Fibroblast of skin of right quadriceps (primary cell): ENCODE measurements around the gene PHF11.
A peak's percentile ranks its signal among the peaks of the same experiment; 100 is the strongest.
"Not testable (repeated sequence)": the region's sequence is repeated elsewhere in the genome, so short reads cannot be mapped to it uniquely, and the experiment has no call there.

Source experiments
- DNase-seq: peaks from one replicate; pipeline ENCODE4 v3.0.0-alpha.2; 2013

Gene PHF11

GRCh38 chr13:49550942-49551644, 55.3 kb downstream of the PHF11 start:
- DNase-seq = no peak

GRCh38 chr13:49553888-49554287, 58.1 kb downstream of the PHF11 start:
- DNase-seq = no peak

GRCh38 chr13:49554387-49554786, 58.6 kb downstream of the PHF11 start:
- no peak for DNase-seq

- no peak for DNase-seq
Measured at GRCh38 chr13:49559006-49559405, 63.3 kb downstream of the PHF11 start.

- no peak for DNase-seq
Measured at GRCh38 chr13:49560270-49561061, 64.7 kb downstream of the PHF11 start.

- no peak for DNase-seq
Measured at GRCh38 chr13:49561062-49561410, 65.3 kb downstream of the PHF11 start.

GRCh38 chr13:49563516-49563915, 67.8 kb downstream of the PHF11 start:
- peak; percentile 8 for DNase-seq

- DNase-seq = not testable (repeated sequence)
Measured at GRCh38 chr13:49565461-49565860, 69.7 kb downstream of the PHF11 start.

- DNase-seq = no peak
Measured at GRCh38 chr13:49566461-49566860, 70.7 kb downstream of the PHF11 start.

GRCh38 chr13:49567491-49567890, 71.7 kb downstream of the PHF11 start:
- DNase-seq = no peak

GRCh38 chr13:49569993-49570689, 74.4 kb downstream of the PHF11 start:
- DNase-seq = no peak

GRCh38 chr13:49571299-49572240, 75.8 kb downstream of the PHF11 start:
- no peak for DNase-seq
